SK-N-MC (cell line): Measurements from ENCODE around the gene MMP20.

Source experiments
- EZH2 ChIP-seq: fragments of 200-600 bp; sonication (generic); IDR thresholded peaks from one replicate; pipeline ENCODE4 v1.6.1; 2017; ENCODE audit warnings: antibody characterized with exemption
- POLR2AphosphoS5 ChIP-seq: IDR thresholded peaks from 2 replicates; pipeline ENCODE4 v1.6.1; 2012; ENCODE audit warnings: mild to moderate bottlenecking, low read depth, low read length, borderline replicate concordance

GRCh38 chr11:102534261-102534872 is 90.8 kb downstream of the MMP20 start:
- TF ChIP-seq EZH2 (no peak), POLR2AphosphoS5 (no peak)
